Ovary (tissue), 3 donors: ENCODE data around the gene KLHL22.

Experiments used
- CTCF ChIP-seq, 3 donors: fragments of 450-650 bp in 2 of 3; fragments of 200-600 bp in 1 of 3; IDR thresholded peaks; one replicate each; pipeline versions ENCODE4 v1.5.1 to v1.8.0; 2016 to 2022; ENCODE audit warnings: antibody characterized with exemption in 3 of 3, mild to moderate bottlenecking in 1 of 3
- EP300 ChIP-seq: sonication (generic); formaldehyde crosslinking; IDR thresholded peaks from one replicate; pipeline ENCODE4 v1.6.1; 2017; ENCODE audit warnings: antibody characterized with exemption
- POLR2A ChIP-seq: fragments of 450-650 bp; IDR thresholded peaks from one replicate; pipeline ENCODE4 v1.6.1; 2017; ENCODE audit warnings: antibody characterized with exemption, mild to moderate bottlenecking, moderate library complexity
- donor health status: DM: no; HTN: no; CAD: no.

GRCh38 chr22:20396639-20397038 lies 99.0 kb downstream of the KLHL22 start:
- TF ChIP-seq CTCF (IDR thresholded peaks at IDR 0.05) (no peak), POLR2A (no peak), EP300 (no peak)
